Right ventricle myocardium superior (tissue), 1 donor: ENCODE results near the gene DSC1. TPM values are rescaled to one million over a fixed set of nuclear protein-coding genes. Genes with fewer than 3 reads are reported as not detected.

Source experiments
- ATAC-seq: fragments of 200-7000 bp; cut with Tn5 transposase; one replicate; pipeline ENCODE4 v1.9.1; 2020; ENCODE audit warnings: mild to moderate bottlenecking; ENCODE audit not compliant: poor library complexity
- DNase-seq: peaks from one replicate; pipeline ENCODE4 v3.0.0-alpha.2; 2020
- intact Hi-C: fragments of 100-400 bp; cut with DNase I; formaldehyde crosslinking; loops from one replicate; pipeline ENCODE4 v1.11.2; 2022
- total RNA-seq: library from RNA; stranded (reverse); fragmentation: NEBNext Ultra II Directional; extraction: Animal tissue kit (Norgen Biotek cat#: 25700); gene quantifications from one replicate; pipeline ENCODE4 v1.2.1, GENCODE V29; 2021
- donor health status: DM: no; HTN: yes; CAD: no; lungs with severe emphysema.

Gene DSC1
- total RNA-seq, 1 donor from 2014 or later, result 4.6 TPM

GRCh38 chr18:31116853-31117595, 45.6 kb downstream of the DSC1 start:
- intact Hi-C loops, result no loop called here
- ATAC-seq (no peak), DNase-seq (no peak)

- intact Hi-C loops, result no loop called here
- no peak for ATAC-seq
- no peak for DNase-seq
These were observed 49.9 kb downstream of the DSC1 start for GRCh38 chr18:31112804-31113203.

- ATAC-seq, result no peak
- intact Hi-C loops, result no loop called here
- DNase-seq, result no peak
These were observed 56.9 kb downstream of the DSC1 start for GRCh38 chr18:31105733-31106132.

- intact Hi-C loops, result loop anchor here (5.0 kb wide), 1 partner anchor 393 kb away; the partner anchor contains the start of gene DSG2
- DNase-seq, result no peak
- ATAC-seq, result no peak
These were observed 58.2 kb downstream of the DSC1 start for GRCh38 chr18:31104444-31104843.

- no peak for ATAC-seq
- intact Hi-C loops, result loop anchor here (5.0 kb wide), 1 partner anchor 394 kb away; the partner anchor contains the start of gene DSG2
These were observed 59.2 kb downstream of the DSC1 start for GRCh38 chr18:31103423-31103822.

GRCh38 chr18:31102941-31103340, 59.7 kb downstream of the DSC1 start:
- no peak for ATAC-seq
- DNase-seq, result no peak
- intact Hi-C loops, result loop anchor here (5.0 kb wide), 1 partner anchor 394 kb away; the partner anchor contains the start of gene DSG2

More at GRCh38 chr18:31103423-31103822, 59.2 kb downstream of the DSC1 start:
- DNase-seq, result no peak

GRCh38 chr18:31102025-31102684, 60.5 kb downstream of the DSC1 start, which contains the start of gene DSC2:
Gene DSC2 (minus strand): TSS chr18:31102421. CDS start chr18:31101971, 450 bp downstream.
- ATAC-seq, result peak; percentile 53

GRCh38 chr18:31101183-31102024, 61.3 kb downstream of the DSC1 start:
- intact Hi-C loops, result loop anchor here (5.0 kb wide), 1 partner anchor 396 kb away; the partner anchor contains the start of gene DSG2
- peak; percentile 91 for DNase-seq
- ATAC-seq, result peak; percentile 92

More at GRCh38 chr18:31102025-31102684, 60.5 kb downstream of the DSC1 start, which contains the start of gene DSC2:
- DNase-seq, result peak; percentile 66
- intact Hi-C loops, result loop anchor here (5.0 kb wide), 1 partner anchor 395 kb away; the partner anchor contains the start of gene DSG2

GRCh38 chr18:31100436-31101182, 62.0 kb downstream of the DSC1 start:
- ATAC-seq (peak; percentile 47), DNase-seq (peak; percentile 51)
- intact Hi-C loops, result loop anchor here (5.0 kb wide), 1 partner anchor 397 kb away; the partner anchor contains the start of gene DSG2

- ATAC-seq (no peak), DNase-seq (no peak)
- intact Hi-C loops, result loop anchor here (5.0 kb wide), 1 partner anchor 398 kb away; the partner anchor contains the start of gene DSG2
These were observed 63.0 kb downstream of the DSC1 start for GRCh38 chr18:31099450-31100230.

GRCh38 chr18:31098878-31099277, 63.8 kb downstream of the DSC1 start:
- DNase-seq, result no peak
- no peak for ATAC-seq
- intact Hi-C loops, result no loop called here

GRCh38 chr18:31097666-31098065, 65.0 kb downstream of the DSC1 start:
- intact Hi-C loops, result no loop called here
- DNase-seq (no peak), ATAC-seq (no peak)

- DNase-seq (no peak), ATAC-seq (no peak)
- intact Hi-C loops, result no loop called here
These were observed 68.8 kb downstream of the DSC1 start for GRCh38 chr18:31093880-31094279.

GRCh38 chr18:31093294-31093693, 69.4 kb downstream of the DSC1 start:
- intact Hi-C loops, result no loop called here
- DNase-seq, result no peak
- ATAC-seq, result no peak

- ATAC-seq (peak; percentile 90), DNase-seq (no peak)
- intact Hi-C loops, result no loop called here
These were observed 71.3 kb downstream of the DSC1 start for GRCh38 chr18:31091350-31091749.

- no peak for ATAC-seq
- intact Hi-C loops, result loop anchor here (10.0 kb wide), 1 partner anchor 436 kb away; no protein-coding TSS in a partner anchor
- no peak for DNase-seq
These were observed 74.1 kb downstream of the DSC1 start for GRCh38 chr18:31088532-31088931.

GRCh38 chr18:31079973-31080372, 82.7 kb downstream of the DSC1 start:
- no peak for ATAC-seq
- DNase-seq, result no peak
- intact Hi-C loops, result loop anchor here (10.0 kb wide), 1 partner anchor 445 kb away; no protein-coding TSS in a partner anchor
